HepG2 (cell line): Measurements from ENCODE around the gene GPR25. TPM values are rescaled to one million over a fixed set of nuclear protein-coding genes. Genes with fewer than 3 reads are reported as not detected.
A peak's percentile ranks its signal among the peaks of the same experiment; 100 is the strongest.

Experiments used
- ARNT2 ChIP-seq: sonication (generic); formaldehyde crosslinking; IDR thresholded peaks from 2 replicates; pipeline ENCODE4 v1.8.0; 2022; ENCODE audit warnings: mild to moderate bottlenecking, low read depth, missing genetic modification reagents, moderate library complexity
- ATF7-NPFF ChIP-seq: sonication (generic); formaldehyde crosslinking; IDR thresholded peaks from 2 replicates; pipeline ENCODE4 v1.8.1; 2023; ENCODE audit warnings: mild to moderate bottlenecking, low read depth, missing genetic modification reagents, moderate library complexity
- CBX1 ChIP-seq: IDR thresholded peaks from one replicate; pipeline ENCODE4 v1.6.1; 2016; ENCODE audit warnings: antibody characterized with exemption, low read depth
- CENPT ChIP-seq: sonication (generic); formaldehyde crosslinking; IDR thresholded peaks from 2 replicates; pipeline ENCODE4 v1.8.0; 2022; ENCODE audit warnings: low read depth, mild to moderate bottlenecking, moderate library complexity, missing genetic modification reagents
- EED ChIP-seq: sonication (generic); formaldehyde crosslinking; IDR thresholded peaks from 2 replicates; pipeline ENCODE4 v1.5.0; 2020; ENCODE audit warnings: mild to moderate bottlenecking, missing genetic modification reagents
- FOSL1 ChIP-seq: sonication (generic); formaldehyde crosslinking; IDR thresholded peaks from 2 replicates; pipeline ENCODE4 v1.9.0; 2021; ENCODE audit warnings: missing genetic modification reagents, borderline replicate concordance
- FOXK2 ChIP-seq: fragments of 450-650 bp; IDR thresholded peaks from 2 replicates; pipeline ENCODE4 v1.6.1; 2016
- FOXM1 ChIP-seq: sonication (generic); formaldehyde crosslinking; IDR thresholded peaks from 2 replicates; pipeline ENCODE4 v1.5.0; 2020; ENCODE audit warnings: missing genetic modification reagents
- GPN1 ChIP-seq: sonication (generic); formaldehyde crosslinking; IDR thresholded peaks from 2 replicates; pipeline ENCODE4 v1.5.1; 2020; ENCODE audit warnings: missing genetic modification reagents, borderline replicate concordance
- HMG20A ChIP-seq: IDR thresholded peaks from 2 replicates; pipeline ENCODE4 v1.6.1; 2016; ENCODE audit warnings: borderline replicate concordance
- PHF21A ChIP-seq: sonication (generic); formaldehyde crosslinking; IDR thresholded peaks from 2 replicates; pipeline ENCODE4 v1.5.0; 2020; ENCODE audit warnings: mild to moderate bottlenecking, missing genetic modification reagents
- SKI ChIP-seq: fragments of 450-650 bp; IDR thresholded peaks from one replicate; pipeline ENCODE4 v1.6.1; 2018; ENCODE audit warnings: mild to moderate bottlenecking; ENCODE audit not compliant: partially characterized antibody
- SMAD9 ChIP-seq: sonication (generic); formaldehyde crosslinking; IDR thresholded peaks from 2 replicates; pipeline ENCODE4 v1.5.1; 2020; ENCODE audit warnings: mild to moderate bottlenecking, missing genetic modification reagents
- TCF7 ChIP-seq: sonication (generic); IDR thresholded peaks from 2 replicates; pipeline ENCODE4 v1.6.1; 2016; ENCODE audit warnings: antibody characterized with exemption, low read depth
- THAP7 ChIP-seq: sonication (generic); formaldehyde crosslinking; IDR thresholded peaks from 2 replicates; pipeline ENCODE4 v1.8.1; 2023; ENCODE audit warnings: mild to moderate bottlenecking, missing genetic modification reagents
- XRCC5 ChIP-seq: fragments of 200-400 bp; formaldehyde crosslinking; optimal IDR thresholded peaks from 2 replicates; pipeline ENCODE3; 2017; ENCODE audit warnings: mild to moderate bottlenecking, low read length
- ZBTB7B ChIP-seq: sonication (generic); formaldehyde crosslinking; IDR thresholded peaks from 2 replicates; pipeline ENCODE4 v1.4.0; 2020; ENCODE audit warnings: missing genetic modification reagents
- ZFP90 ChIP-seq: sonication (generic); formaldehyde crosslinking; IDR thresholded peaks from 2 replicates; pipeline ENCODE4 v1.8.0; 2022; ENCODE audit warnings: missing genetic modification reagents, mild to moderate bottlenecking, inconsistent platforms, borderline replicate concordance
- ZGPAT ChIP-seq: IDR thresholded peaks from 2 replicates; pipeline ENCODE4 v1.6.1; 2016; ENCODE audit warnings: mild to moderate bottlenecking
- ZMAT3 ChIP-seq: sonication (generic); formaldehyde crosslinking; conservative IDR thresholded peaks from 2 replicates; pipeline ENCODE4 v1.7.0; 2021; ENCODE audit warnings: missing genetic modification reagents
- ZNF101 ChIP-seq: sonication (generic); formaldehyde crosslinking; IDR thresholded peaks from 2 replicates; pipeline ENCODE4 v1.4.0; 2020; ENCODE audit warnings: mild to moderate bottlenecking, low read depth, missing genetic modification reagents, borderline replicate concordance
- ZNF205 ChIP-seq: IDR thresholded peaks from 2 replicates; pipeline ENCODE4 v1.6.1; 2018; ENCODE audit warnings: missing biosample characterization, missing genetic modification reagents
- ZNF350 ChIP-seq: sonication (generic); formaldehyde crosslinking; IDR thresholded peaks from 2 replicates; pipeline ENCODE4 v1.4.0; 2020; ENCODE audit warnings: mild to moderate bottlenecking, low read depth, missing genetic modification reagents, borderline replicate concordance
- ZNF639 ChIP-seq: conservative IDR thresholded peaks from 2 replicates; pipeline ENCODE4 v1.6.1; 2018; ENCODE audit warnings: missing genetic modification reagents
- ZNF670 ChIP-seq: sonication (generic); formaldehyde crosslinking; IDR thresholded peaks from 2 replicates; pipeline ENCODE4 v1.8.0; 2022; ENCODE audit warnings: mild to moderate bottlenecking, missing genetic modification reagents, borderline replicate concordance
- ZNF704 ChIP-seq: sonication (generic); formaldehyde crosslinking; IDR thresholded peaks from 2 replicates; pipeline ENCODE4 v1.8.1; 2023; ENCODE audit warnings: mild to moderate bottlenecking, inconsistent platforms, moderate library complexity, missing genetic modification reagents, borderline replicate concordance
- polyA plus RNA-seq, 8 experiments: library from polyadenylated mRNA; depleted of rRNA in 3 of 8; stranded (reverse) in 7 of 8; unstranded in 1 of 8; fragments of >200 nt; fragmentation: Illumina TruSeq in 4 of 8; extraction: Trizol in 4 of 8; gene quantifications; 2 replicates each; pipeline versions ENCODE4 v1.2.1 to v1.2.3, GENCODE V29; 2011 to 2016; ENCODE audit warnings: low read depth in 4 of 8, missing spikeins in 1 of 8, mixed read lengths in 1 of 8; ENCODE audit not compliant: insufficient read depth in 1 of 8
- total RNA-seq, 5 experiments: library from RNA; depleted of rRNA; stranded (reverse); fragments of >200 nt; fragmentation: Illumina TruSeq; extraction: Trizol; gene quantifications; 2 replicates each; pipeline ENCODE4 v1.2.3, GENCODE V29; 2016; ENCODE audit warnings: low read depth in 1 of 5

Gene GPR25
- total and polyA plus RNA-seq, 2 of the 13 experiments (the other 11 are each of a cell fraction or from before 2014, with no cell fraction given) = not detected

- no peak for TF ChIP-seq EED (CRISPR knock-in tag)
- peak; percentile 89 for TF ChIP-seq SKI
- TF ChIP-seq ZNF350 (CRISPR knock-in tag) = peak; percentile 86; the same call in 1 of the 2 replicates
- peak; percentile 91 for TF ChIP-seq FOSL1
- peak; percentile 46; the same call in 1 of the 2 replicates for TF ChIP-seq ZNF704
- peak; percentile 55 for TF ChIP-seq XRCC5
- no peak for TF ChIP-seq TCF7
- TF ChIP-seq ZBTB7B = peak; percentile 96
- TF ChIP-seq ZNF205 = peak; percentile 86
- 0 out of 2 replicates have a peak, but pooled peaks have one; percentile 68 for TF ChIP-seq SMAD9 (CRISPR knock-in tag)
- no peak for TF ChIP-seq CENPT (CRISPR knock-in tag)
- peak; percentile 80; the same call in 1 of the 2 replicates for TF ChIP-seq HMG20A
- TF ChIP-seq THAP7 (CRISPR knock-in tag) = peak; percentile 65; the same call in 1 of the 2 replicates
- peak; percentile 62; the same call in 1 of the 2 replicates for TF ChIP-seq ZFP90 (CRISPR knock-in tag)
- TF ChIP-seq ZGPAT (CRISPR knock-in tag) = peak; percentile 82
- no peak for TF ChIP-seq ATF7-NPFF (CRISPR knock-in tag)
- 0 out of 2 replicates have a peak, but pooled peaks have one; percentile 46 for TF ChIP-seq ZNF670 (CRISPR knock-in tag)
- TF ChIP-seq FOXK2 = 0 out of 2 replicates have a peak, but pooled peaks have one; percentile 15
- peak; percentile 88 for TF ChIP-seq CBX1
- TF ChIP-seq FOXM1 (CRISPR knock-in tag) = no peak
- TF ChIP-seq ZNF101 (CRISPR knock-in tag) = no peak
- TF ChIP-seq PHF21A (CRISPR knock-in tag) = peak; percentile 94
- 0 out of 2 replicates have a peak, but pooled peaks have one; percentile 60 for TF ChIP-seq ZMAT3 (CRISPR knock-in tag)
- TF ChIP-seq ZNF639 (CRISPR knock-in tag) = peak; percentile 59; the same call in 1 of the 2 replicates
- TF ChIP-seq ARNT2 (CRISPR knock-in tag) = peak; percentile 76; the same call in 1 of the 2 replicates
- no peak for TF ChIP-seq GPN1 (CRISPR knock-in tag)
Measured at GRCh38 chr1:200896531-200897196, 23.9 kb downstream of the GPR25 start (continued).
